Measurements from ENCODE around the gene SLC2A10. TPM values are rescaled to one million over a fixed set of nuclear protein-coding genes. Genes with fewer than 3 reads are reported as not detected.

The SLC2A10 gene
- total RNA-seq, 1 experiment from 2014 or later = 1.6 TPM

GRCh38 chr20:46670585-46671584 lies 38.6 kb upstream of the SLC2A10 start:
- no peak for DNase-seq (ENCODE audit: low read depth, low spot score)
- no TSS peak for BruUV-seq (replicated peaks)
- Histone ChIP-seq H3K27me3 (ENCODE audit: control insufficient read depth, insufficient read depth, low read length) (no peaks in the 10 kb centered on the region), H3K4me3 (ENCODE audit: low read depth in 2 of 2, low read length in 2 of 2) (no peak overlapping the region), H3K36me3 (ENCODE audit: control insufficient read depth, insufficient read depth, low read length) (no peaks in the 10 kb centered on the region), H3K4me1 (ENCODE audit: control insufficient read depth, insufficient read depth, low read length) (no peaks in the 10 kb centered on the region), H3K9me3 (ENCODE audit: control insufficient read depth, insufficient read depth, low read depth, low read length) (peaks cover 3% of the 10 kb centered on the region; the same call in 1 of the 2 replicates), H3K27ac (ENCODE audit: low read length) (no peak overlapping the region)
- in situ Hi-C loops (cut with HindIII; ENCODE audit: low pct_unique_long_range_greater_than_20kb, low sequenced_read_pairs) = no loop called here
- ATAC-seq = no peak
- intact Hi-C loops (cut with micrococcal nuclease; ENCODE audit: unreplicated experiment) = no loop called here
- ChIA-PET CTCF (interaction anchor here (0.5 kb wide), 1 partner anchor 186 kb away, joined by 3 read pairs; no protein-coding TSS in a partner anchor), POLR2A (no interaction called here)
- no peak for TF ChIP-seq TCF7L2 (IDR thresholded peaks at IDR 0.05; ENCODE audit: low read depth, low read length)
- TF ChIP-seq POLR2AphosphoS5 (IDR thresholded peaks at IDR 0.05; ENCODE audit: low read depth, low read length) = no peak
- TF ChIP-seq CTCF (IDR thresholded peaks at IDR 0.05) = no peak
- no peak for TF ChIP-seq REST (IDR thresholded peaks at IDR 0.05; ENCODE audit: insufficient read depth in 1 of 2, low read depth in 2 of 2, low read length in 1 of 2)
- TF ChIP-seq SIN3A (IDR thresholded peaks at IDR 0.05; ENCODE audit: borderline replicate concordance, insufficient read depth, low read depth, low read length) = no peak

GRCh38 chr20:46671866-46672542 lies 37.4 kb upstream of the SLC2A10 start:
- no peaks in the 10 kb centered on the region for H3K4me1 ChIP-seq (ENCODE audit: control insufficient read depth, insufficient read depth, low read length)
- CTCF ChIA-PET = no interaction called here
- H3K9me3 ChIP-seq (ENCODE audit: control insufficient read depth, insufficient read depth, low read depth, low read length) = peaks cover 3% of the 10 kb centered on the region; the same call in 1 of the 2 replicates
- no peaks in the 10 kb centered on the region for H3K36me3 ChIP-seq (ENCODE audit: control insufficient read depth, insufficient read depth, low read length)
- BruUV-seq (replicated peaks) = no TSS peak
- POLR2A ChIA-PET = no interaction called here
- intact Hi-C loops (cut with micrococcal nuclease; ENCODE audit: unreplicated experiment) (no loop called here), in situ Hi-C loops (cut with HindIII; ENCODE audit: low pct_unique_long_range_greater_than_20kb, low sequenced_read_pairs) (no loop called here)
- H3K4me3 ChIP-seq (ENCODE audit: low read depth in 2 of 2, low read length in 2 of 2) = no peak overlapping the region
- no peak overlapping the region for H3K27ac ChIP-seq (ENCODE audit: low read length)
- DNase-seq (ENCODE audit: low read depth, low spot score) = no peak
- TF ChIP-seq REST (IDR thresholded peaks at IDR 0.05; ENCODE audit: insufficient read depth in 1 of 2, low read depth in 2 of 2, low read length in 1 of 2) (no peak), CTCF (IDR thresholded peaks at IDR 0.05) (no peak), SIN3A (IDR thresholded peaks at IDR 0.05; ENCODE audit: borderline replicate concordance, insufficient read depth, low read depth, low read length) (no peak), POLR2AphosphoS5 (IDR thresholded peaks at IDR 0.05; ENCODE audit: low read depth, low read length) (no peak), TCF7L2 (IDR thresholded peaks at IDR 0.05; ENCODE audit: low read depth, low read length) (no peak)
- ATAC-seq = no peak
- H3K27me3 ChIP-seq (ENCODE audit: control insufficient read depth, insufficient read depth, low read length) = no peaks in the 10 kb centered on the region

Data from Panc1 (cell line).